ENCODE data around the gene TSSK3. TPM values are rescaled to one million over a fixed set of nuclear protein-coding genes. Genes with fewer than 3 reads are reported as not detected.

TSSK3 gene
- total and polyA plus RNA-seq, 9 of the 15 experiments (the other 6 are each of a cell fraction or from before 2014, with no cell fraction given), result 0.27 to 2.8 (median 1.9) TPM

DNA sequence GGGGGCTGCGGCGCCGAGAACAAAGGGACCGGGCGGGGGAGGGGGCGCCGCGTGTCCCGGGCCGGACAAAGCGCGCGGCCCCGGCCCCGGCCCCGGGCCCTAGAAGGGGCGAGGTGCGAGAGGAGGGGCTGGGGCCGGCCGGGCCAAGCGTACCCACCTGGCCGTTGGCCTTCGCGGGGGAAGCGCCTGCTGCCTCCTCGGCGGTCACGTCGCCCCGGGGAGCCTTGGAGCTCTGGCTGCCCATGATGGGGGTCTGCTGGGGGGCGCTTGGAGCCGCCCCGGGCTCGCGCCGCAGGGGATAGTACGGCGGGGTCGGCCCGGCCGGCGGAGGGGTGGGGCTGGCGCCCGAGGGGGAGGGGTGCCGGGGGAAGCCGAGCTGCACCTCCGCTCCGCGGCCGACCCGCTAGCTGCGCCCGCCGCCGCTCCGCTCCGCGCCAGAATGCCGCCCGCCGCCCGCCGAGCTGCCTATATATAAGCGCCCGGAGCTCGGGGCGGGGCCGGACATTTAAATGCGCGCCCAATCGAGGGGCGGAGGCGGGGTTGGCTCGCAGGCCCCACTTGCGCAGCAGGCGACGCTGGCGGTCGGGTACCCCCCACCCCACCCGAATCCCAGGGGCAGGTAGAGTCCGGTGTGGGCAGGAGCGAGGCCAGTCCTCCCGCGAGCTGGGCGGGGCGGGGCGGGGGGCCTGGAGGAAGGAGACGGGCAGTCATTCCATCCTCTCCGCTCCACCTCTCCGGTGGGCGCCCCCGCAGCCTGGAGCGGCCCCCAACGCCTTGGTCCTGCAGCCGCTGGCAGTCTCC is 26.3 kb upstream of the TSSK3 start, which contains the start of gene MARCKSL1 (continued):
- TF ChIP-seq PCBP2 (IDR thresholded peaks at IDR 0.05; ENCODE audit: low read depth, low read length, poor library complexity, severe bottlenecking) (peak; percentile 84), CCNT2 (IDR thresholded peaks at IDR 0.05; ENCODE audit: borderline replicate concordance, extremely low read depth, insufficient read length, low read depth, low read length) (peak; percentile 45), POLR2AphosphoS5 (IDR thresholded peaks at IDR 0.05; ENCODE audit: control insufficient read depth, insufficient read depth, low read depth, low read length) (peak; percentile 98), PRPF4 (IDR thresholded peaks at IDR 0.05; ENCODE audit: insufficient read depth, low read depth, low read length, poor library complexity, severe bottlenecking) (peak; percentile 97), ZNF384 (IDR thresholded peaks at IDR 0.05; ENCODE audit: low read depth, low read length) (no peak), NFIC (IDR thresholded peaks at IDR 0.05) (peak; percentile 25; the same call in 1 of the 2 replicates), ZNF518B (CRISPR knock-in tag; IDR thresholded peaks at IDR 0.05) (no peak), KDM4B (IDR thresholded peaks at IDR 0.05; ENCODE audit: borderline replicate concordance in 2 of 2, low read depth in 1 of 2) (no peak), PCBP1 (IDR thresholded peaks at IDR 0.05; ENCODE audit: low read depth, low read length, poor library complexity, severe bottlenecking) (peak; percentile 98), KAT7 (CRISPR knock-in tag; IDR thresholded peaks at IDR 0.05; ENCODE audit: borderline replicate concordance) (peak; percentile 88; the same call in 1 of the 2 replicates), STAT5A (IDR thresholded peaks at IDR 0.05; ENCODE audit: borderline replicate concordance, low read length) (no peak), NR3C1 (CRISPR knock-in tag; IDR thresholded peaks at IDR 0.05) (peak; percentile 18; the same call in 1 of the 2 replicates), ZNF696 (CRISPR knock-in tag; conservative IDR thresholded peaks at IDR 0.05) (no peak), VEZF1 (CRISPR knock-in tag; IDR thresholded peaks at IDR 0.05) (peak; percentile 57)
- TF ChIP-seq, protein P1, sequence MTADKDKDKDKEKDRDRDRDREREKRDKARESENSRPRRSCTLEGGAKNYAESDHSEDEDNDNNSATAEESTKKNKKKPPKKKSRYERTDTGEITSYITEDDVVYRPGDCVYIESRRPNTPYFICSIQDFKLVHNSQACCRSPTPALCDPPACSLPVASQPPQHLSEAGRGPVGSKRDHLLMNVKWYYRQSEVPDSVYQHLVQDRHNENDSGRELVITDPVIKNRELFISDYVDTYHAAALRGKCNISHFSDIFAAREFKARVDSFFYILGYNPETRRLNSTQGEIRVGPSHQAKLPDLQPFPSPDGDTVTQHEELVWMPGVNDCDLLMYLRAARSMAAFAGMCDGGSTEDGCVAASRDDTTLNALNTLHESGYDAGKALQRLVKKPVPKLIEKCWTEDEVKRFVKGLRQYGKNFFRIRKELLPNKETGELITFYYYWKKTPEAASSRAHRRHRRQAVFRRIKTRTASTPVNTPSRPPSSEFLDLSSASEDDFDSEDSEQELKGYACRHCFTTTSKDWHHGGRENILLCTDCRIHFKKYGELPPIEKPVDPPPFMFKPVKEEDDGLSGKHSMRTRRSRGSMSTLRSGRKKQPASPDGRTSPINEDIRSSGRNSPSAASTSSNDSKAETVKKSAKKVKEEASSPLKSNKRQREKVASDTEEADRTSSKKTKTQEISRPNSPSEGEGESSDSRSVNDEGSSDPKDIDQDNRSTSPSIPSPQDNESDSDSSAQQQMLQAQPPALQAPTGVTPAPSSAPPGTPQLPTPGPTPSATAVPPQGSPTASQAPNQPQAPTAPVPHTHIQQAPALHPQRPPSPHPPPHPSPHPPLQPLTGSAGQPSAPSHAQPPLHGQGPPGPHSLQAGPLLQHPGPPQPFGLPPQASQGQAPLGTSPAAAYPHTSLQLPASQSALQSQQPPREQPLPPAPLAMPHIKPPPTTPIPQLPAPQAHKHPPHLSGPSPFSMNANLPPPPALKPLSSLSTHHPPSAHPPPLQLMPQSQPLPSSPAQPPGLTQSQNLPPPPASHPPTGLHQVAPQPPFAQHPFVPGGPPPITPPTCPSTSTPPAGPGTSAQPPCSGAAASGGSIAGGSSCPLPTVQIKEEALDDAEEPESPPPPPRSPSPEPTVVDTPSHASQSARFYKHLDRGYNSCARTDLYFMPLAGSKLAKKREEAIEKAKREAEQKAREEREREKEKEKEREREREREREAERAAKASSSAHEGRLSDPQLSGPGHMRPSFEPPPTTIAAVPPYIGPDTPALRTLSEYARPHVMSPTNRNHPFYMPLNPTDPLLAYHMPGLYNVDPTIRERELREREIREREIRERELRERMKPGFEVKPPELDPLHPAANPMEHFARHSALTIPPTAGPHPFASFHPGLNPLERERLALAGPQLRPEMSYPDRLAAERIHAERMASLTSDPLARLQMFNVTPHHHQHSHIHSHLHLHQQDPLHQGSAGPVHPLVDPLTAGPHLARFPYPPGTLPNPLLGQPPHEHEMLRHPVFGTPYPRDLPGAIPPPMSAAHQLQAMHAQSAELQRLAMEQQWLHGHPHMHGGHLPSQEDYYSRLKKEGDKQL (CRISPR knock-in tag; IDR thresholded peaks at IDR 0.05; ENCODE audit: borderline replicate concordance), result peak; percentile 67; the same call in 1 of the 2 replicates
